NB4 (cell line): ENCODE data around the gene USP24.

Source experiments
- CTCF ChIP-seq: IDR thresholded peaks from one replicate; pipeline ENCODE4 v1.5.1; 2012; ENCODE audit warnings: low read depth, low read length
- MAX ChIP-seq: IDR thresholded peaks from 2 replicates; pipeline ENCODE4 v1.6.1; 2011; ENCODE audit warnings: low read depth, low read length
- POLR2A ChIP-seq: IDR thresholded peaks from 2 replicates; pipeline ENCODE4 v1.6.1; 2011; ENCODE audit warnings: mild to moderate bottlenecking; ENCODE audit not compliant: insufficient read length; ENCODE audit errors: extremely low read depth

- TF ChIP-seq CTCF, result no peak
- no peak for TF ChIP-seq POLR2A
- no peak for TF ChIP-seq MAX
Observed at GRCh38 chr1:55117941-55118340, 97.2 kb downstream of the USP24 start.
